Measurements from ENCODE around the gene CRYBA2. TPM values are rescaled to one million over a fixed set of nuclear protein-coding genes. Genes with fewer than 3 reads are reported as not detected.

CRYBA2 gene
- polyA plus RNA-seq, 6 donors from 2014 or later, result not detected

DNA sequence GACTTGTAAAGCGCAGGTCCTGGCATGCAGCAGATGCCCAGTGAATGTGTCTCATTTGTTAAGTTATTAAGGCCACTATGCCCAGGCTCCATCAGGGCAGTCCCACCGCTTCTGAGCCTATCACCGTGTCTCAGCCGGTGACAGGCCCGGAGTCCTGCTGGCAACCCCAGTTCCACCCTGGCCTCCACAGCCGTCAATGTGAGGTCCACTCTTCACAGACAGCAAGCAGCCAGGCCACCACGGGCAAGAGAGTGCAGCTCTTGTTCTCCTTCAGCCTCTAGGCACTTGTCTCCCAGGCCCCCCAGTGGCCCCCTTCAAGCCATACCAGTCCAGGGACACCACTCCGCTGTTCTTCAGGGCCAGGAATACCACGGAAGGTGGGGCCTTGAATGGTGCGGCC lies 25.5 kb upstream of the CRYBA2 start:
- H3K36me3 Mint-ChIP-seq, result no peaks in the 10 kb centered on the region
- H3K9me3 Mint-ChIP-seq, result peaks cover 0 to 6% (median 0%) of the 10 kb centered on the region in 7 donors
- no peaks in the 10 kb centered on the region for H3K4me1 Mint-ChIP-seq
- H3K27ac Mint-ChIP-seq, result no peak overlapping the region
- no peak overlapping the region for H3K4me3 Mint-ChIP-seq
- peaks cover 32 to 74% (median 55%) of the 10 kb centered on the region in 3 donors for H3K27me3 Mint-ChIP-seq
- no peak for ATAC-seq (ENCODE audit: low read depth in 2 of 2)
- no peak for DNase-seq

DNA sequence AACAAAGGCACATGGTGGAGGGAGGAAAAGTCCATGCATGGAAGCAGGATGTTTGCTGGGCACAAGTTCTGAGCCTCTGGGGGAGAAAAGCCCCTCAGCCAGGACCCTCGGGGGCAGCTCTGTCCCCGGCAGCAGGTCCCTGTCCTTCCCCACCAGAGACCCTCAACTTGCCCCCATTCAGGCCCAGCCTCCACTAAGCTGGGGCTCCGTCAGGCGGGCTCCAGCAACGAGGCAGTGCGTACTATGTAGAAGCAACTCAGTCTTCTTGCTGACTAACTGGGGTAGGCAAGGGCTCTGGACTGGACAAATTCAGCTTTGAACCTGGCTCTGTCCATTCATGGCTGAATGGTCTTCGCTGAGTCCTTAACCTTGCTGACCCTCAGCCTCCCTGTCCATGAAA lies 25.1 kb upstream of the CRYBA2 start:
- peaks cover 0 to 6% (median 0%) of the 10 kb centered on the region in 7 donors for H3K9me3 Mint-ChIP-seq
- no peak overlapping the region for H3K4me3 Mint-ChIP-seq
- H3K4me1 Mint-ChIP-seq, result no peaks in the 10 kb centered on the region
- ATAC-seq (ENCODE audit: low read depth in 2 of 2), result no peak
- H3K27me3 Mint-ChIP-seq, result peaks cover 32 to 78% (median 60%) of the 10 kb centered on the region in 3 donors
- H3K36me3 Mint-ChIP-seq, result no peaks in the 10 kb centered on the region
- no peak overlapping the region for H3K27ac Mint-ChIP-seq
- no peak for DNase-seq

DNA sequence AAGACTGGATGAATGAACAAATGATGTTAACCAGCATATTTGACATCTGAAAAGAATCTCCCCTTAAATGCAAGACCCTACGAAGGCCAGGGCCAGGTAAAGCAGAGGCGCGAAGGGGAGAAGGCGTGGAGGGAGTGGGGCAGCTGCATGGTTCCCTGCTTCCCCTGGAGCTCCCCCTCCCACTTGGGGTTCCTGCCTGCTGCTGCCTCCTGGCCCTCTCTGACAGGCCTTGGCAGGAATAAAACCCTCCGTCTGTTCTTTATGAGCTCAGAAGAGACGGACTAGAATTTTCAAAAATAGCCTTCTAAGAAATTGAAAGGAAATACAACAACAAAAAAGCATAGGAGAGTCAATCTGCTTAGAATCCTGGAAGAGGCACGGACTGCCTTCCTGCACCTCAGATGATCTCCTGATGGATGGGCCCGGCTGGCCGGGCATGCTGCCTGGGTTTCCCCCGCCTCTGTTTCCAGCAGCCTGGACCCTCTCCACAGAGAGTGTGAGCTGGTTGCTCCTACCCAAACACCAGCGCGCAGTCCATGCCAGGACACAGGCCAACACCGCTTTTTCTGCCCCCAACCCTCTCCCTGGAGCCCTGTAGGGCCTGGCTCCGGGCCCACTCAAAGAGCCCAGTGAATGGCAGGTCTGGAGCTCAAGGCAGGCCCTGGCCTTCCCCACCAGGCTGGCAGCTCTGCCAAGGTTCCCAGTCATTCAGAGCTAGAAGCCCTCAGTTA lies 24.1 kb upstream of the CRYBA2 start:
- Mint-ChIP-seq H3K27ac (no peak overlapping the region), H3K4me1 (no peaks in the 10 kb centered on the region), H3K36me3 (no peaks in the 10 kb centered on the region), H3K9me3 (peaks cover 0 to 6% (median 0%) of the 10 kb centered on the region in 7 donors), H3K27me3 (peaks cover 41 to 75% (median 61%) of the 10 kb centered on the region in 3 donors), H3K4me3 (no peak overlapping the region)
- ATAC-seq (ENCODE audit: low read depth in 2 of 2), result no peak
- no peak for DNase-seq

DNA sequence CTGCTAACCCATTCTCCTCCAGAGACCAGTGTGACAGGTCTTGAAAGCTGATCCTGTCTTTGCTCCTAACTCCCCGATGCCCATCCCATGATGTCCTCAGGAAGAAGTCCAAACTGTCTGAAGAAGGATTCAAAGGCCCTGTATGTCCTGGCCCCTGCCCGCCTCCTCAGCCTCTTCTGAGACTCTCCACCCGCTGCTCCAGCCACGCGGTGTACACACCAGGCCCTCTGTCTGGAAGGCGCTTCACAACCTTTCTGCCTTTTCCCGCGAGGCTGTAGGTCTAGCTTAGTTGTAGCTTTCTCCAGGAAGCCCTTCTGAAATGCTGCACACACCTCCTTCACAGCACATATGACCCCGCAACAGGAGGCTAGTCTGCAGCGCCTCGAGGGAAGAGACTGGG lies 23.5 kb upstream of the CRYBA2 start:
- H3K9me3 Mint-ChIP-seq, result peaks cover 0 to 6% (median 2%) of the 10 kb centered on the region in 7 donors
- H3K36me3 Mint-ChIP-seq, result no peaks in the 10 kb centered on the region
- H3K4me1 Mint-ChIP-seq, result no peaks in the 10 kb centered on the region
- no peak overlapping the region for H3K27ac Mint-ChIP-seq
- no peak overlapping the region for H3K4me3 Mint-ChIP-seq
- DNase-seq (no peak), ATAC-seq (ENCODE audit: low read depth in 2 of 2) (no peak)
- peaks cover 44 to 69% (median 63%) of the 10 kb centered on the region in 3 donors for H3K27me3 Mint-ChIP-seq

DNA sequence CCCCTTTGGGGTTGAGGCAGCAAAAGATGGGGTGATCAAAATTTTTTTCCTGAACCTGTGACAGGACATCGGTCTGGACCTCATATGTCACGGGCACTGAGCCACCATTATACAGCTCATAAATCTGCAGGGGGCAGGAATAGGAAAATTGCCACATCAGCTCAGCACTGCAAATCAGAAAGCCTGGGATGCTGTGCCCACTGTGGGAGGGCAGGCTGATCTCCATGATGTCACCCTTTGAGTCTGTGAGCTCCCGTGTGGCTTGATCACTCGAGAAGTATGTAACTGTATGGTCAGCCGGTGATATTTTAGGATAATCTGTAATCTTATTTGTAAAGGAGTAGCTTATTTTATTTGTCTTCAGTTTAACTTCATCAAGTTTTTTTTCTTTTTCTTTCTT lies 17.7 kb upstream of the CRYBA2 start:
- no peak overlapping the region for H3K4me3 Mint-ChIP-seq

DNA sequence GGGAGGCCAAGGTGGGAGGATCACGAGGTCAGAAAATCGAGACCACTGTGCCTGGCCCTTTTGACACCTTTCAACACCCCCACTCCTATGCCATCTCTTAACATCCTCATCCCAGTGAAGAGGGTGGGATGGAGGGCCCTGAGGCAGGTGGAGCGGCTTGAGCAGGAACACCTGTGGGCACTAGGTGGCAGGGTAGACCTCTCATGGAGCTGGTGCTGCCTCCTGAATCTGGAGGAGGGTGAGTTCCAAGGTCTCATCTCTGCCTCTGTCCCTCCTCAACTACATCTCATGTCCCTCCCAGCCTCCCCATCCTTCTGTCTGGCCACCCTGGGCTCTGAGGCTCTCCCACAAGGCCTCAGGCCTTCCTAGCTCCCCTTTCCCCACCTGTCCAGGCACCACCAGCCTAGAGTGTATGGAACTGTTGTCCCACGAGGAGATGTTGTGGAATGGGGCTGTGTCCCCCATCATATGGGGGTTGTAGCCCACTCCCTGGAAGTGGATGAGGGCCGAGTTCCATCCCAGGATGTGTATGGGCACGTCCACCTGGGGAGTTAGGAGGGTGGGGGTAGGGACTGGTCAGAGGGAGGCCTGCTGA lies 17.0 kb upstream of the CRYBA2 start:
- Mint-ChIP-seq H3K4me1 (no peaks in the 10 kb centered on the region), H3K36me3 (no peaks in the 10 kb centered on the region), H3K27ac (no peak overlapping the region), H3K9me3 (peaks cover 0 to 8% (median 2%) of the 10 kb centered on the region in 7 donors), H3K4me3 (no peak overlapping the region), H3K27me3 (peaks cover 38 to 79% (median 66%) of the 10 kb centered on the region in 3 donors)
- DNase-seq (no peak), ATAC-seq (ENCODE audit: low read depth in 2 of 2) (peak; percentile 43 to 50)

More for the DNA sequence above, 17.7 kb upstream of the CRYBA2 start:
- Mint-ChIP-seq H3K27me3 (peaks cover 44 to 75% (median 66%) of the 10 kb centered on the region in 3 donors), H3K27ac (no peak overlapping the region), H3K4me1 (no peaks in the 10 kb centered on the region), H3K36me3 (no peaks in the 10 kb centered on the region), H3K9me3 (peaks cover 0 to 8% (median 2%) of the 10 kb centered on the region in 7 donors)
- ATAC-seq (ENCODE audit: low read depth in 2 of 2) (no peak), DNase-seq (no peak)

DNA sequence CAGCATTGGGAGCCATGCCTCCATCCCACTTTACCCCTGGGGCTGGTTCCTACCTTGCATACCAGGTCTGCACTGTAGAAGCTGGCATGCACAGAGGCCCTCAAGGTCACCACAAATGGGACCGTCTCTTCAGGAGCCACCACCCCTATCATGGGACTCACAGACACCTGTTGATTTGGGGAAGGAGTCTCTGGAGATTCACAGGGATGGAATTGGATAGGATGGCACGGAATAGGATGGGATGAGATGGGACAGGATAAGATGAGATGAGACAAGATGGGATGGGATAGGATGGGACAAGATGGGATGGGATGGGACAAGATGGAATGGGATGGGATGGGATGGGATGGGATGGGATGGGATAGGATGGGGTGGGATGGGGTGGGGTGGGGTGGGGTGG lies 16.1 kb upstream of the CRYBA2 start:
- no peaks in the 10 kb centered on the region for H3K36me3 Mint-ChIP-seq
- H3K9me3 Mint-ChIP-seq, result peaks cover 0 to 5% (median 2%) of the 10 kb centered on the region in 7 donors
- no peak for ATAC-seq (ENCODE audit: low read depth in 2 of 2)
- no peak for DNase-seq
- no peak overlapping the region for H3K27ac Mint-ChIP-seq
- peaks cover 41 to 79% (median 66%) of the 10 kb centered on the region in 3 donors for H3K27me3 Mint-ChIP-seq
- H3K4me1 Mint-ChIP-seq, result peaks cover 0 to 2% (median 0%) of the 10 kb centered on the region in 3 donors
- no peak overlapping the region for H3K4me3 Mint-ChIP-seq

DNA sequence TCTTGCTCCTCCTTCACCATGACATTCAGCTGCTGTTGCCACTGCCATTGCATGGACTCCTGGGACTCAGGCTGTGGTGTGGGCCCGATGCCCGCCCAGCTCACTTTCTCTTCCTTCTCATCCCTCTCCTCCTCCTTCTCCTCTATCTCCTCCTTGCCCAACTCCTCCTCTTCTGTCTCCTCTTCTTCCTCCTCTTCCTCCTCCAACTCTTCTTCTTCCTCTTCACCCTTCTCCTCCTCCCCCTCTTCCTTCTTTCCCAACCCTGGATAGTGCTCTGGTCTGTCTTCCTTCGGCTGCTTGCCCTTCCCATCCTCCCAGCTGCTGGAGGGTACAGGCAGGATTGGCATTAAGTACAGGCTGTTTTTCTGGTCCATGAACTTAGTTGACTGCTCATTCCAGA lies 10.8 kb upstream of the CRYBA2 start:
- Mint-ChIP-seq H3K4me1 (peaks cover 11 to 17% (median 13%) of the 10 kb centered on the region in 3 donors), H3K27me3 (peaks cover 42 to 89% (median 88%) of the 10 kb centered on the region in 3 donors), H3K27ac (peak overlapping the region in 1 of 6 donors; percentile 58), H3K4me3 (peak overlapping the region in 4 of 8 donors; percentile 48 to 76 (median 60)), H3K36me3 (no peaks in the 10 kb centered on the region), H3K9me3 (peaks cover 0 to 2% (median 0%) of the 10 kb centered on the region in 7 donors)
- no peak for ATAC-seq (ENCODE audit: low read depth in 2 of 2)
- DNase-seq, result no peak

DNA sequence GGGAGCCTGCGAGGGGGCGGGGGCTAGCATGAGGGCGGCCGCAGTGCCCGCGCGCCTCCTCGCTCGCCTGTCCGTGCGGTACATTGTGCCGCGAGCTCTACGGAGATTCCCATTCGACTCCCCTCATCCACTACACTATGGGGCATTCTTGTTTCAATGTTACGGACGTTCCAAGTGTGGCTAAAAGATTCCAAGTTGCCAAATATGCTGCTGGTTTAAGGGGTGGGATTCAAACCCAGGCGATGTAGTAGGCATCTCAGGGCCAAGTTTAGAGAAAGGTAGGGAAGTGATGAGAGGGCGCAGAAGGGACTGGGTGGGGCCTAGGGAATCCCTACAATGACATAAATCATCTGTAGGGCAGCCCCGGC lies 10.0 kb upstream of the CRYBA2 start:
- peaks cover 11 to 17% (median 13%) of the 10 kb centered on the region in 3 donors for H3K4me1 Mint-ChIP-seq
- no peak for DNase-seq
- H3K27me3 Mint-ChIP-seq, result peaks cover 45 to 91% (median 90%) of the 10 kb centered on the region in 3 donors
- peaks cover 0 to 2% (median 0%) of the 10 kb centered on the region in 7 donors for H3K9me3 Mint-ChIP-seq
- no peak overlapping the region for H3K27ac Mint-ChIP-seq
- H3K36me3 Mint-ChIP-seq, result no peaks in the 10 kb centered on the region
- H3K4me3 Mint-ChIP-seq, result peak overlapping the region in 7 of 8 donors; percentile 14 to 84 (median 64)
- peak; percentile 28 to 33 for ATAC-seq (ENCODE audit: low read depth in 2 of 2)

DNA sequence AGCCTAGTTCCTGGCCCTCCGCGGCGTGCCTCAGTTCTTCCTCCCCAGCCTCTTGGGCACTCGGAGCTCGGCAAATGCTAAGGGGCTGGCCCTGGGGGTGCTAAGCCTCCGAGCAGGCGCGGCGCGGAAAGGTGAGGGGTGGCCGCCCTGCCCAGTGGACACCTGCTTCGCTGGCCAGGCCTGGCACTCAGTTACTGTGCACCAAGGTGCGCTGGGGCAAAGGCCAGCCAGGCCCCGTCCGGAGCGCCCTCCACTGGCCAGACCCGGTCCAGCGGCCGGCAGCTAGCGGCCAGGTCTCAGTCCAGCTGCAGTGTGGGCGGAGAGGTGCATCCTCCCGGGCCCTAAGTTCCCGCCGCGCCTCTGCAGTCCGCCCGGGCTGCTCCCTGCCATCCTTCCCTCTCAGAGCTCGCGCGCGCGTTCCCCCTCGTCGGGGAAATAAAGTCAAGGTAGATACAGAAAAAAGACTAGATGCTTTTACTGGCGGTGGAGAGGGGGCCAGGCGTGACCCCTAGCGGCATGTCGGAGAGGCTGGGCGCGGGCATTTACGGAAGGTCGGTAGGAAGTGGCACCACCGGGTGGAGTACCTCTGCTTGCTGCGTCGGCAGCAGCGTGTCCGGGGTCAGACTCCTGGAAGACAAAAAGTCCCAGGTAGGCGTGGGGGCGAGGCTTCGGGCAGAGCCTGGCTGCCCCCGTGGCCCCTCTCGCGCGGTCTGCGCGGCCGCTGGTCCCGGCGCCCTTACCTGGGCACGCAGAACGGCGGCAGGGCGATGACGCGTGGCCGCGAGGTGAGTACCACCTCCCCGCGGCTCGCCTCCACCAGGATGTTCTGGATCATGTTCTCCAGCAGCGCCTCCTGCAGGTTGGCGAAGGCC lies 9.4 kb upstream of the CRYBA2 start:
- peaks cover 50 to 91% (median 90%) of the 10 kb centered on the region in 3 donors for H3K27me3 Mint-ChIP-seq
- H3K27ac Mint-ChIP-seq, result peak overlapping the region in 1 of 6 donors; percentile 27
- ATAC-seq (ENCODE audit: low read depth in 2 of 2) (peak; percentile 40 to 54), DNase-seq (no peak)
- H3K4me3 Mint-ChIP-seq, result peak overlapping the region; percentile 42 to 88 (median 76)
- H3K9me3 Mint-ChIP-seq, result peaks cover 0 to 2% (median 0%) of the 10 kb centered on the region in 7 donors
- H3K4me1 Mint-ChIP-seq, result peaks cover 11 to 17% (median 13%) of the 10 kb centered on the region in 3 donors
- H3K36me3 Mint-ChIP-seq, result no peaks in the 10 kb centered on the region

DNA sequence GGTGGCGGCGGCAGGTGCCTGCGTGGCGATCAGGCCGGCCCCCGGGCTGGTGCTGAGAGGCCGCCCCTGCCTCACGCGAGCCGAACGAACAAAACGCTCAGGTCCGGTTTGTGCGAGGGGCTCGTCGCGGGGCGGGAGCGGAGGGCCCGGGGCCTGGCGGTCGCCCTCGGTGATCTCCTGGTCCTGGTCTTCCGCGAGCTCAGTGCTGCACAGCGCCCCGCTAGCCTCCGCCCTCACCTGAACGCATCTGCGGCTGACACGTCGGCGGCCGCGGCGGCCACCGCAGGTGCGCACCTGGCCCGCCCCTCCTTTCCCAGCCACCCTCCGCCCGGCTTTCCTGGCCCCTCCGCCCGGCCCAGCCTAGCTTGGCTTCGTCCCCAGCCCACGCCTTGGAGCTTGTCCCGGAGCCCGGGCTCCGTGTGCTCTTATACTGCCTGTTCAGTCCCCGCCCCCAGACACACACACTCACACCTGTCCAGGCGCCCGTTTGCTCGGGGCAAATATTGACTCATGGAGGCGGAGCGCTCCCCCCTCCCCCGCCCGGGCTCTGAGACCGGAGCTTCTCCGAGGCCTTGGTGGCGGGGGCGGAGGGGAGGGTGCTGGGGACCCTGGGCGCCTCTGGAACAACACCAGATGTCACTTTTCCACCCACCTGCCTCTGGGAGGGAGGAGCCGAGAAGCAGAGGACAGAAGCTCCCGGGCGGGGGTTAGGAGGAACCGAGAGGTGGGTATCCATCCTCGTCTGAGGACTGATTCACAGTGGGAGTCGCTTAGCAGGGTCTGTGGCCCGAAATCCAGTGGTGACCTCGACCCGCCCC lies 8.6 kb upstream of the CRYBA2 start:
- DNase-seq, result no peak
- Mint-ChIP-seq H3K36me3 (no peaks in the 10 kb centered on the region), H3K4me1 (peaks cover 11 to 17% (median 13%) of the 10 kb centered on the region in 3 donors), H3K27me3 (peaks cover 47 to 91% (median 90%) of the 10 kb centered on the region in 3 donors), H3K27ac (no peak overlapping the region), H3K4me3 (peak overlapping the region in 7 of 8 donors; percentile 56 to 83 (median 65)), H3K9me3 (peaks cover 0 to under 1% (median 0%) of the 10 kb centered on the region in 7 donors)
- ATAC-seq (ENCODE audit: low read depth in 2 of 2), result peak; percentile 28 to 32

DNA sequence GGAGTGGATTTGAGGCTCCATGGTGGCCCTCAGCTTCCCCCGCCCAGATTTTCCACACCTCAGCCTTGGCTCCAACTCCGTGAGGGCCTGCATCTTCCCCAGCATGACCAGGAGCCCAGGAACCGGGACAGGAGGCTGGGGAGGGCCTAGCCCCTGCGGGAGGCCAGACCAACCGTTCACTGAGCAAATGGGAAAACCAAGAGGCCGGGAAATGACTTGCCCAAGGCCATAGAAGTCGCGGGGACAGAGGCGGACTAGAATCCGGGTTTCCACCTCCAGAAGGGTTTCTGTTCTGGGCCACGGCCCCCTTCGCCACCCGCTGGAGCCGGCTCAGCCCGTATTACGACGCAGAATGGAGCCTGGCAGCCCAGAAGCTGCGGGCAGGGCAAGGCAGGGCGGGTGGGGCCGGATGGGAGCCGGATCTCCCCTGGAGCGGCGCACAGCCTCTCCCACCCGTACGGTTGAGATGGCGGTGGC lies 7.9 kb upstream of the CRYBA2 start:
- DNase-seq (no peak), ATAC-seq (ENCODE audit: low read depth in 2 of 2) (peak; percentile 4 to 25)
- Mint-ChIP-seq H3K4me1 (peaks cover 14 to 19% (median 17%) of the 10 kb centered on the region in 3 donors), H3K36me3 (no peaks in the 10 kb centered on the region), H3K27ac (no peak overlapping the region), H3K9me3 (no peaks in the 10 kb centered on the region), H3K4me3 (peak overlapping the region in 3 of 8 donors; percentile 16 to 76 (median 50)), H3K27me3 (peaks cover 46 to 93% (median 92%) of the 10 kb centered on the region in 3 donors)
